Measurements from ENCODE around the gene PBX1.

DNA sequence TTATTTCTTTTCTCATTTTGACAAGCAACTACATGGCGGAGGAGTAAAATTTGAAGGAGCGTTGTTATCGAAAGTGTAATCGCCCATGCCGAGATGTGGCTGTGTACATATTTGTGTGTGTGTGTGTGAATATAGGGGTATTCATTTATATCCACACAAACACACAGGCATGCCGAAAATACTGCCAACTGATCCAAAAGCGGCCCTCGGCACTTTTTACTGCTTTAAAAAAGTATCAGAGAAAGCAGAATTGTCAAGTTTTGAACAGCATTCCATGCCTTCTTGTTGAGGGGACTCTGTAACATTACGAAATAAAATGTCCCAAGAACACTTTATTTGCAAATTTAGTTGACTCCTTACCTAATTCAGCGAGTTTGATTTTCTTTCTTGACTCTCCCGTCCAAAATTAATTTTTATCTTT, 1.1 kb downstream of the PBX1 start:
- no peak for TF ChIP-seq POLR2A (IDR thresholded peaks at IDR 0.05)
- TF ChIP-seq, protein P1, sequence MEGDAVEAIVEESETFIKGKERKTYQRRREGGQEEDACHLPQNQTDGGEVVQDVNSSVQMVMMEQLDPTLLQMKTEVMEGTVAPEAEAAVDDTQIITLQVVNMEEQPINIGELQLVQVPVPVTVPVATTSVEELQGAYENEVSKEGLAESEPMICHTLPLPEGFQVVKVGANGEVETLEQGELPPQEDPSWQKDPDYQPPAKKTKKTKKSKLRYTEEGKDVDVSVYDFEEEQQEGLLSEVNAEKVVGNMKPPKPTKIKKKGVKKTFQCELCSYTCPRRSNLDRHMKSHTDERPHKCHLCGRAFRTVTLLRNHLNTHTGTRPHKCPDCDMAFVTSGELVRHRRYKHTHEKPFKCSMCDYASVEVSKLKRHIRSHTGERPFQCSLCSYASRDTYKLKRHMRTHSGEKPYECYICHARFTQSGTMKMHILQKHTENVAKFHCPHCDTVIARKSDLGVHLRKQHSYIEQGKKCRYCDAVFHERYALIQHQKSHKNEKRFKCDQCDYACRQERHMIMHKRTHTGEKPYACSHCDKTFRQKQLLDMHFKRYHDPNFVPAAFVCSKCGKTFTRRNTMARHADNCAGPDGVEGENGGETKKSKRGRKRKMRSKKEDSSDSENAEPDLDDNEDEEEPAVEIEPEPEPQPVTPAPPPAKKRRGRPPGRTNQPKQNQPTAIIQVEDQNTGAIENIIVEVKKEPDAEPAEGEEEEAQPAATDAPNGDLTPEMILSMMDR (IDR thresholded peaks at IDR 0.05): no peak
